ENCODE data around the gene KRTAP10-10.
"Not testable (repeated sequence)": the region's sequence is repeated elsewhere in the genome, so short reads cannot be mapped to it uniquely, and the experiment has no call there.

The KRTAP10-10 gene

DNA sequence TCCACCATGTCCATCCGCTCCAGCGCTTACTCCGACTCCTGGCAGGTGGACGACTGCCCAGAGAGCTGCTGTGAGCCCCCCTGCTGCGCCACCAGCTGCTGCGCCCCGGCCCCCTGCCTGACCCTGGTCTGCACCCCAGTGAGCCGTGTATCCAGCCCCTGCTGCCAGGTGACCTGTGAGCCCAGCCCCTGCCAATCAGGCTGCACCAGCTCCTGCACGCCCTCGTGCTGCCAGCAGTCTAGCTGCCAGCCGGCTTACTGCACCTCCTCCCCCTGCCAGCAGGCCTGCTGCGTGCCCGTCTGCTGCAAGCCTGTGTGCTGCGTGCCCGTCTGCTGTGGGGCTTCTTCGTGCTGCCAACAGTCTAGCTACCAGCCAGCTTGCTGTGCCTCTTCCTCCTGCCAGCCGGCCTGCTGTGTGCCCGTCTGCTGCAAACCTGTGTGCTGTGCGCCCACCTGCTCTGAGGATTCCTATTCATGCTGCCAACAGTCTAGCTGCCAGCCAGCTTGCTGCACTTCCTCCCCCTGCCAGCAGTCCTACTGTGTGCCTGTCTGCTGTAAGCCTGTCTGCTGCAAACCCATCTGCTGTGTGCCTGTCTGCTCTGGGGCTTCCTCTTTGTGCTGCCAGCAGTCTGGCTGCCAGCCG is 9.9 kb upstream of the KRTAP10-10 start:
- not testable (repeated sequence) for DNase-seq

- DNase-seq, result not testable (repeated sequence)
Observed at GRCh38 chr21:44627831-44628233, 9.3 kb upstream of the KRTAP10-10 start.

DNA sequence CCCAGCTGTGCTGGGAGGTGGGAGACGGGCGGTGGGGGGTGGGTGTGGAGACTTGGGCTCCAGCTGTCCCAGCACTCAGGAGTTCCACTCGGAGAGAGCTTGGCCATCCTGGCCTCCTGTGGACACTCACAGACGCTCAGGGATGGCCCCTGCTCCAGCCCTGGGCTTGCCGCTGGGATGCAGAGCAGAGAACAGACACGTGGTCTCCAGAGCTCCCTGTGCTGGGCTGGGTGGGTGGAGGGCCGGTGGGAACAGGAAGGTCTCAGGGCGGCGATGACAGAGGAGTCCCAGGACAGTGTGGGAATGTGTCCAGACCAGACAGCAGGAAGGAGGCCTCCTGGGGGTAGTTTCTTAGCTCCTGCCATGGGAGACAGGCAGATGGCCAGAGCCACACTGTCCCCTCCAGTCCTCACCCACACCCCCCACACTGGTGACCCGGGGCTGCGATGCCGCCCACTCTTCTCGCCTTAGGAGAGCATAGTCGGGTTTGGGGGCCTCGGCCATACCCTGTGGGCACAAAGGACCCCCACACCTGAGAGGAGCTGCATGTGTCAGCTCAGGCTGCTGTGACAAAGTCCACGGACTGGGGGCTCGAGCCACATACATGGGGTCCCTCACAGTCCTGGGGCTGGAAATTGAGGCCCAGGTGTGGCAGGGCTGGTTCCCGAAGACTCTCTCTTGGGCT is 8.3 kb upstream of the KRTAP10-10 start:
- DNase-seq, result no peak

DNA sequence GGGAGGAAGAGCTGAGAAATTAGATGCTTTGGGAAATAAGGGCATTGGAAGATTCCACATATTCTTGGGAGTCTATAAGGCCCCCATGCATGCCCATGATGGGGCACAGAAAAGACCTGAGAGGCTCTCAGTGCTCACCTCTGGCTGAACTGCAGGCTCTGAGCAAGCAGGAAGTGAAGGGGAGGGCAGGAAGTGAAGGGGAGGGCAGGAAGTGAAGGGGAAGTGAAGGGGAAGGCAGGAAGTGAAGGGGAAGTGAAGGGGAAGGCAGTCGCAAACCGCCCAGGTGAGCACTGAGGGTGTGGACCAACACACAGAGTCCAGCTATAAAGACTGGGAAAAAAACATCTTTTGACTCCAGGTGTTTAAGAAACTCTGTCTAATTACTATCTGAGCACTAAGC is 6.7 kb upstream of the KRTAP10-10 start:
- no peak for DNase-seq

DNA sequence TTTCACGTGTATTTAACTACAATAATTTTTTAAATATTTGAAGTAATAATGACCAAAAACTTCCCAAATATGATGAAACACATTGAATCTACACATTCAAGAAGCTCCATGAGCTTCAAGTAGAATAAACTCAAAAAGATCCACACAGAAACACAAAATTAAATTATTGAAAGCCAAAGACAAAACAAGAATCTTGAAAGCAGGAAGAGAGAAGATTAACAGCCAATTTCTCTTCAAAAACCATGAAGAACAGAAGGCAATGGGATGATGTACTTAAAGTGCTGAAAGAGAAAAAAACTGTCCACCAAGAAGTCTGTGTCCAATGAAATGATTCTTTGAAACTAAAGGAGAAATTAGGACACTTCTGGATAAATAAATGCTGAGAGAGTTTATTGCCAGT is 5.1 kb upstream of the KRTAP10-10 start:
- DNase-seq, result no peak

- no peak for DNase-seq
Observed at GRCh38 chr21:44636209-44637017, 743 bp upstream of the KRTAP10-10 start.

GRCh38 chr21:44637851-44638348 is 744 bp downstream of the KRTAP10-10 start:
- DNase-seq, result not testable (repeated sequence)

- not testable (repeated sequence) for DNase-seq
Observed at GRCh38 chr21:44638506-44639330, 1.6 kb downstream of the KRTAP10-10 start.

DNA sequence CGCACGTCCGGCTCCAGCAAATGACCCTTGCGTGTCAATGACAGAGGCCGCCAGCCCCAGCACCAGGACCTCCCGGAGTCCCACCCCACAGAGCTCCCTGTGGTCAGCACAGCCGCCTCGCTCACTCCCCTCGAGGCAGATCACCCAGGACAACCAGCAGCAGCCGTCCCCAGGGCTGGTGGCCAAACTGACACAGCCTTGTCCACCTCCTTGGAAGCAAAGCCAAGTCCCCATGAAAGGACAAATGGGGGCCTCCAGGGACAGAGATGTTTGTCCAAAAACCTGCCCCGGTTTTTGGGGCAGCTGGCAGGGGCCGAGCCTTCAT is 2.1 kb downstream of the KRTAP10-10 start:
- no peak for DNase-seq

- no peak for DNase-seq
Observed at GRCh38 chr21:44640761-44641160, 3.6 kb downstream of the KRTAP10-10 start.

DNA sequence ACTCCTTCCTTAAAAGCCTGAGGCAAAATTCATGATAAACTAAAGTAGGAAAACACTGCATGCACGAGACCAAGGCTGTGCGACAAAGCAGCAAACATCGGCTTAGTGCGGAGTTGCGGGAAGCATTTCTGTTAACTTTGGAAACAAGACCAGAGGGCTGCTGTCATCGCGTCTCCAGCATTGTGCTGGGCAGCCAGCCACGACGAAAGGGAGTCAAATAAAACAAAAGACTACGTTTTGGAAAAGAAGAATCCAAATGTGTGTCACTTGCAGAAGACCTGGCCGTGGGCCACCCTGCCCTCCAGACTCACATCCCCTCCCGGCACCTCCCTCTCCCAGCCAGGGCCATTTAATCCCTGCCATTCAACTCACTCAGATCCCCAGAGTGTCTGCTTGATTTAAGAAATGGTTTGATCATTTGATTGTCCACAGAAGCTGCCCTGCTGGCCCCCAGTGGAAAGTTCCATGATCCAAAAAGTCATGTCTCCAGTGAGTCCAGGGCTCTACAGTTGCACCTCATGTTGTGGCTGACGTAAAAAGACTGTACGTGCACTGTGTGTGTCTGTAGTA is 6.7 kb downstream of the KRTAP10-10 start:
- no peak for DNase-seq

GRCh38 chr21:44644878-44645277 is 7.7 kb downstream of the KRTAP10-10 start:
- no peak for DNase-seq

- peak; percentile 64 for DNase-seq
Observed at GRCh38 chr21:44646366-44647221, 9.4 kb downstream of the KRTAP10-10 start, which contains the start of gene KRTAP10-11. TSS of gene KRTAP10-11 (plus strand) at chr21:44646414. CDS start at chr21:44646459, 45 bp downstream.

GRCh38 chr21:44647222-44647552 is 10.0 kb downstream of the KRTAP10-10 start:
- no peak for DNase-seq

DNA sequence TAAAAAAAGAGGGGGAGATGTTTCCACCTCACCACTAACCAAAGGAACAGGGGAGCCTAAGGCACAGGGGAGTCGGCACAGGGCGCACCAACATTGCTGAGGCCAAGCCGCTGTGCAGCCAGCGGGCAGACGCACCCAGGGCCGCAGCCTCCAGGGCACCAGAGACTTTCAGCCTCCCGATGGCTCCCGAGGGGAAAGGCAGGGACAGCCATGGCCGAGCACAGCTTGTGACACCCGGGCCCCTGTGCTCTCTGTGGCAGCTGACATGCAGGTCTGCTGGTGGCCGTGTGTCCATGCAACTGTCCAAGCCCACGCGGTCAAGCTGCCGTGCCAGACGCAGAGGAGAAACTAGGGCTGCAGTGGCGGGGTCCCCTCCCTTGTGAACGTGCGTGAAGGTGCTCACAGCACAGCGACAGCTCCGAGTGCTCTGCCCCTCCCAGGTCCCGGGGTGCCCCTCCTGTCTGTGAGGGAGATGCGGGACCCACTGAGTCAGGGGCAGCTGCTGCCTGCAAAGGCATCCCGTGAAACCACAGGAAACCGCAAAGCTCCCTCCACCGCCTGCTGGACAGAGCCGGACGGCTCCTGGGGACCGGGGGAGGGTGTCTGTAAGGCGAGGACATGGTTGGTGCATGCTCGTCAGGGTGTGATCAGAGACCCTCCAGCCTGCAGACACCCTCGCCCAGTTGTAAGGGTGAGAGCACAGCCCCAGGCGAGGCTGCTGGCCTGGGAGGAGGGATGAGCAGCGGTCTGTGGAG is 11.6 kb downstream of the KRTAP10-10 start:
- DNase-seq, result no peak

- no peak for DNase-seq
Observed at GRCh38 chr21:44649521-44650100, 12.5 kb downstream of the KRTAP10-10 start.

DNA sequence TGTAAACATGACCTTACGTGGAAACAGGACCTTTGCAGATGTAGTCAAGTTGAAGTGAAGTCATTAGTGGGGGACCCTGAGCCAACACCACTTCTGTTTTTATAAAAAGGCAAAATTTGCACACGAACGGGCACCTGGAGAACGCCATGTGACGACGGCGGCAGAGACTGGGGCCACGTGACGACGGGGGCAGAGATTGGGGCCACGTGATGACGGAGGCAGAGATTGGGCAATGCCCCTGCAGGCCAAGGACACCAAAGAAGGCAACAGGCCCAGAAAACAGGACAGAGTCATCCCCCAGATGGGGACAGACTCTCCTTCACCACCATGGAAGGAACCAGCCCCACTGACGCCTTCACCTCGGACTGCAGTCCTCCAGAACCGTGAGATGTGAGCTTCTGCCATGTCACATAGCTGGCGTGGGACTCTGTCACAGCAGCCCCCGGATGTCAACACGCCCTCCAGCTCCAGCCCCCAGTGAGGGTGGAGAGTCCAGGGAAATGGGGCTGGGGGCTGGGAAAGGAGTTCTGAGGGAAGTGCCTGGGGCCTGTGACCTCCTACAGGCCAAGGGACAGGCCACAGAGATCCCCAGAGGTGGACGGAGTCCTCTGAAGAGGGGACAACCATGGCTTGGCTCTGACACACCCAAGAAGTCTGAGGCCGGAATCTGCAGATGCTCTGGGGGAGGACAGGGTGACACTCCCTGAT is 13.3 kb downstream of the KRTAP10-10 start:
- DNase-seq, result no peak

- no peak for DNase-seq
Observed at GRCh38 chr21:44650973-44651675, 14.0 kb downstream of the KRTAP10-10 start.

GRCh38 chr21:44653123-44653522 is 16.0 kb downstream of the KRTAP10-10 start:
- no peak for DNase-seq
